Upper lobe of left lung (tissue), 6 donors: ENCODE measurements around the gene TMEM183A. TPM values are rescaled to one million over a fixed set of nuclear protein-coding genes. Genes with fewer than 3 reads are reported as not detected.

Experiments used
- ATAC-seq, 2 donors: fragments of 200-7000 bp; cut with Tn5 transposase; one replicate each; pipeline ENCODE4 v1.9.1; 2022; ENCODE audit warnings: mild to moderate bottlenecking in 2 of 2, moderate library complexity in 2 of 2; ENCODE audit not compliant: low FRiP score in 2 of 2
- DNase-seq, 2 donors: peaks; one replicate each; pipeline ENCODE4 v3.0.0-alpha.2; 2019 to 2020
- H3K27ac ChIP-seq, 4 donors: fragments of 200-600 bp; sonication (generic); one replicate each; pipeline ENCODE4 v1.5.1; 2016 to 2019
- H3K27me3 ChIP-seq, 4 donors: fragments of 200-600 bp; sonication (generic); one replicate each; pipeline ENCODE4 v1.5.1; 2017 to 2019
- H3K36me3 ChIP-seq, 4 donors: fragments of 200-600 bp; sonication (generic); one replicate each; pipeline ENCODE4 v1.5.1; 2016 to 2019
- H3K4me1 ChIP-seq, 4 donors: fragments of 200-600 bp; sonication (generic); one replicate each; pipeline ENCODE4 v1.5.1; 2018 to 2019
- H3K4me3 ChIP-seq, 4 donors: fragments of 200-600 bp; sonication (generic); one replicate each; pipeline ENCODE4 v1.5.1; 2017 to 2019; ENCODE audit warnings: mild to moderate bottlenecking in 2 of 4, moderate library complexity in 1 of 4
- H3K9me3 ChIP-seq, 4 donors: fragments of 200-600 bp; sonication (generic); one replicate each; pipeline ENCODE4 v1.5.1; 2018 to 2019
- EP300 ChIP-seq, 4 donors: sonication (generic); formaldehyde crosslinking; IDR thresholded peaks; one replicate each; pipeline ENCODE4 v1.5.1; 2017; ENCODE audit warnings: antibody characterized with exemption in 4 of 4, control low read depth in 2 of 4
- POLR2A ChIP-seq, 4 donors: fragments of 450-650 bp; IDR thresholded peaks; one replicate each; pipeline ENCODE4 v1.5.1; 2016 to 2017; ENCODE audit warnings: antibody characterized with exemption in 4 of 4, mild to moderate bottlenecking in 2 of 4
- POLR2AphosphoS5 ChIP-seq, 2 donors: sonication (generic); formaldehyde crosslinking; IDR thresholded peaks; one replicate each; pipeline ENCODE4 v1.5.1; 2017; ENCODE audit warnings: antibody characterized with exemption in 2 of 2
- WGBS, 2 donors: methylation state at CpG; one replicate each; pipeline ENCODE4 v1.1.5; 2017 to 2018; 5-methylcytosine and 5-hydroxymethylcytosine counted together
- total RNA-seq, 6 donors: library from RNA; depleted of rRNA in 4 of 6; stranded (reverse); fragments of >200 nt in 4 of 6; gene quantifications; one replicate each; pipeline versions ENCODE4 v1.1.0 to v1.2.1, GENCODE V29; 2016 to 2021
- TF ChIP-seq, protein P1 (sequence below), 6 experiments: fragments of 450-650 bp in 4 of 6; fragments of 200-600 bp in 2 of 6; sonication (generic) in 2 of 6; IDR thresholded peaks; one replicate each; pipeline ENCODE4 v1.5.1; 2016 to 2019; ENCODE audit warnings: antibody characterized with exemption in 6 of 6
- donor health status: DM: no; HTN: no; CAD: no; lungs with moderate emphysema.
- donor health status: DM: no; HTN: yes; CAD: no; lungs with severe emphysema.

TMEM183A gene
- total RNA-seq, 6 donors from 2014 or later, result 45.4 to 71.9 (median 68.1) TPM

DNA sequence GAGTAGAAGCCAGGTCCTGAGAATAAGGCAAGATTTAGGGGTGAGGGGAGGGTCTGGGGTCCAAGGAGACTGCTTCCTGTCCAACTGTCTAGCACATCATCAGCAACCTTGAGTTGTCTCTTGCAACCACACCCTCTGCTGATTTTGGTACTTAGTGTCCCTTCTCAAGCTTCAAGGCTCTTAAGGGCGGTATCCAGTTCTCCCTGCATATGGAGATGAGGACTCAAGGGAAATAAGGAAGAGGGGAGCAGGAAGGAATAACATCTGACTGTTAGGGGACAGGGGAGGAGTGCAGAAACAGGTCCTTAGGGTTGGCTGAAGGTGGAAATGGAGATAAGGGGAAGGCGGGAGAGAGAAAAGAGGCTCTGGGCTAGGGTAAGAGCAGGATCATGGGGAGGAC, 66.3 kb downstream of the TMEM183A start:
- H3K27ac ChIP-seq, result no peak overlapping the region
- DNase-seq (no peak), ATAC-seq (no peak)
- H3K9me3 ChIP-seq, result no peaks in the 10 kb centered on the region
- TF ChIP-seq EP300 (IDR thresholded peaks at IDR 0.05) (no peak), POLR2AphosphoS5 (IDR thresholded peaks at IDR 0.05) (no peak), POLR2A (IDR thresholded peaks at IDR 0.05) (no peak)
- TF ChIP-seq, protein P1, sequence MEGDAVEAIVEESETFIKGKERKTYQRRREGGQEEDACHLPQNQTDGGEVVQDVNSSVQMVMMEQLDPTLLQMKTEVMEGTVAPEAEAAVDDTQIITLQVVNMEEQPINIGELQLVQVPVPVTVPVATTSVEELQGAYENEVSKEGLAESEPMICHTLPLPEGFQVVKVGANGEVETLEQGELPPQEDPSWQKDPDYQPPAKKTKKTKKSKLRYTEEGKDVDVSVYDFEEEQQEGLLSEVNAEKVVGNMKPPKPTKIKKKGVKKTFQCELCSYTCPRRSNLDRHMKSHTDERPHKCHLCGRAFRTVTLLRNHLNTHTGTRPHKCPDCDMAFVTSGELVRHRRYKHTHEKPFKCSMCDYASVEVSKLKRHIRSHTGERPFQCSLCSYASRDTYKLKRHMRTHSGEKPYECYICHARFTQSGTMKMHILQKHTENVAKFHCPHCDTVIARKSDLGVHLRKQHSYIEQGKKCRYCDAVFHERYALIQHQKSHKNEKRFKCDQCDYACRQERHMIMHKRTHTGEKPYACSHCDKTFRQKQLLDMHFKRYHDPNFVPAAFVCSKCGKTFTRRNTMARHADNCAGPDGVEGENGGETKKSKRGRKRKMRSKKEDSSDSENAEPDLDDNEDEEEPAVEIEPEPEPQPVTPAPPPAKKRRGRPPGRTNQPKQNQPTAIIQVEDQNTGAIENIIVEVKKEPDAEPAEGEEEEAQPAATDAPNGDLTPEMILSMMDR (IDR thresholded peaks at IDR 0.05), result no peak
- H3K36me3 ChIP-seq, result no peaks in the 10 kb centered on the region
- H3K4me1 ChIP-seq, result peaks cover 21 to 32% (median 30%) of the 10 kb centered on the region in 4 donors
- 85 to 94% methylated on average over 2 of the region's 2 CpGs for WGBS, 2 donors
- H3K4me3 ChIP-seq, result no peak overlapping the region
- H3K27me3 ChIP-seq, result peaks cover 0 to 11% (median 4%) of the 10 kb centered on the region in 4 donors

Other genes starting within 250 kb of the TMEM183A start
- 100 to 1,000 TPM in 1 of 6 donors, 10 to 100 TPM in 5; 42.2 to 102 (median 51.6) TPM for gene KDM5B, start 199.0 kb upstream of the TMEM183A start, total RNA-seq
- 1 to 10 TPM in 3 of 6 donors, under 1 TPM in 1, not detected in 2; 0.86 to 3.8 (median 1.6) TPM for gene PCAT6, start 196.4 kb upstream of the TMEM183A start, total RNA-seq
- 10 to 100 TPM in 2 of 6 donors, 1 to 10 TPM in 4; 2.0 to 11.7 (median 7.9) TPM for gene RABIF, start 118.2 kb upstream of the TMEM183A start, total RNA-seq
- gene KLHL12, start 80.1 kb upstream of the TMEM183A start, total RNA-seq, result 10 to 100 TPM; 12.0 to 25.1 (median 19.9) TPM
- 100 to 1,000 TPM in 4 of 6 donors, 10 to 100 TPM in 2; 57.6 to 157 (median 125) TPM for gene ADIPOR1, start 49.1 kb upstream of the TMEM183A start, total RNA-seq
- 10 to 100 TPM; 25.1 to 81.2 (median 68.2) TPM for gene CYB5R1, start 40.1 kb upstream of the TMEM183A start, total RNA-seq
- gene PPFIA4, start 19.1 kb downstream of the TMEM183A start, total RNA-seq, result 1 to 10 TPM in 4 of 6 donors, under 1 TPM in 2; 0.63 to 9.7 (median 1.6) TPM
- gene MYOG, start 78.6 kb downstream of the TMEM183A start, total RNA-seq, result not detected
- gene ADORA1, start 120.4 kb downstream of the TMEM183A start, total RNA-seq, result 1 to 10 TPM in 4 of 6 donors, under 1 TPM in 2; 0.20 to 5.4 (median 3.1) TPM
- gene MYBPH, start 168.5 kb downstream of the TMEM183A start, total RNA-seq, result under 1 TPM in 3 of 6 donors, not detected in 3; 0.13 to 0.39 (median 0.15) TPM
- 10 to 100 TPM; 12.3 to 68.4 (median 52.4) TPM for gene CHI3L1, start 179.3 kb downstream of the TMEM183A start, total RNA-seq
- 10 to 100 TPM in 2 of 6 donors, 1 to 10 TPM in 4; 2.0 to 97.4 (median 3.7) TPM for gene CHIT1, start 222.3 kb downstream of the TMEM183A start, total RNA-seq